NCI-H2029 (cell line): ENCODE measurements around the gene FKBP6.
"Not testable (repeated sequence)": the region's sequence is repeated elsewhere in the genome, so short reads cannot be mapped to it uniquely, and the experiment has no call there.

ENCODE experiments used
- DNase-seq: peaks from one replicate; lab custom pipeline; 2025; lab: John Stamatoyannopoulos, UW

Gene FKBP6

DNA sequence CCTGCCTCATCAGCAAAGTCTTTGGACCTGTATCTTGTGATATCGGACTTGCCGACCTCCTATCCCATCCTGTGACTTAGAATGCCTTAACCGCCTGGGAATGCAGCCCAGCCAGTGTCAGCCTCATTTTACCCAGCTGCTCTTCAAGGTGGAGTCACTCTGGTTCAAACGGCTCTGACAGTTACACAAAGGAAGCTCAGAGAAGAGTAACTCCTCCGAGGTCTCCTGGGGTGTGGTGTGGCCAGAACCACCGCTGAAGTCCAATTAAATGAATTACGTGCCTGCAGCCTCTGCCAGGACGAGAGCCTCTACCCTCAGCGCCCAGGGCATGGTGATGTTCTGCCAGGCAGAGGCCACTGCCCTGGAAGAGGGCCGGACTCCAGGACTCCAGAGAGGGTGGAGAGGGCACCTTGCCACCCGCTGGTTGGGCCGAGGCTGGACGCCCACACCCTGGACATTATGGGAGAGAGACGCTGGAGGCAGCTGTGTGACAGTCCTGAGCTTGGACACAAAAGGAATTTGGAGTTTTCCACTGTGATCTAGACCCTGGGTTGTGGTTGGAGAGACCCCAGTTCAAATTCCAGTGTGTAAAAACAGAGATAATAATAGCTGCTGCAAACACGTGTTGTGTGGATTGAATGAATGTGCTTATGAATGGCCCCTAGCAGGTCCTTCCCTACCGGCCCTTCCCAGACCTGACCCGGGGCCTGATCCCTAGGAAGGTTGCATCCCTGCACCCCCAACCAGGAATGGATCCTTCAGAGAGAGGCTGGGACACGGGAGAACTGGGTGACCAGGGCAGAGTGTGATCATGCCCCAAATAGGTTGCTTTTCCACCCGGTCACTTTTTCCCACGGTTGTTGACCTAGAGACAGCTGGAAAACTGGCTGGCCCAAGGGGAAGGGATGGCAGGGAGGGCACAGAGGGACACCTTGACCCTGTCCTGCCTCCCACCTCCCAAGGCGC is 67.9 kb downstream of the FKBP6 start:
- DNase-seq, result no peak

DNA sequence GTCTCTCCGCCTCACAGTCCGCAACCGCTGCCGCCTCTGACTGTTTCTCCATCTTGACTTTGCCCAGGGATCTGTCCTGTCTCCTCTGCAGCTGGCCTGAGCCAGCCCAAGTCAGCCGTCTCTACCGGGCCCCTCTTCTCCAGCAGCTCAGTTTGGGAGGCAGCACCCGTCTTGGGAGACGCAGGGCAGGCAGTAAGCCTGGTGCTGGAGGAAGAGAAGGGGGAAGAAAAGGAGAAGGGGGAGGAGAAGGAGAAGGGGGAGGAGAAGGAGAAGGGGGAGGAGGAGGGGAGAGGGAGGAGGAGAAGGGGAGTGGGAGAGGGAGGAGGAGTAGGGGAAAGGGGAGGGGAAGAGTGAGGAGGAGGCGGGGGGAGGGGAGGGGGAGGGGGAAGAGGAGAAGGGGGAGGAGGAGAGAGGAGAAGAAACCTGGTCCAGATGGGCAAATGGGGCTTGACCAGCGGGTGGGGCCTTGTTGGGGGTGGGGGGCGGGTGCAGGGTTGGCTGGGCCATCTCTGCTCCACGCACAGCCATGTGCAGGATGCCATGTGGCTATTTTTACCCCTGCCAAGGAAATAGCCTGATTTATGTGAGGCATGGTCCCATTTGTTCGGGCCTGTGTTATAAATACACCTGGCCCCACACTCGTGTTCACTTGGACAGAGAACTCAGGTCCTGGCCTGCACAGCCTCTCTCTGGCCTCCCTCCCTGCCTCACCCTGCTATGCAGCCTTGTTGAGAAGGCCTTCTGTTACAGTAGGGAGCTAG is 69.7 kb downstream of the FKBP6 start:
- DNase-seq, result no peak

DNA sequence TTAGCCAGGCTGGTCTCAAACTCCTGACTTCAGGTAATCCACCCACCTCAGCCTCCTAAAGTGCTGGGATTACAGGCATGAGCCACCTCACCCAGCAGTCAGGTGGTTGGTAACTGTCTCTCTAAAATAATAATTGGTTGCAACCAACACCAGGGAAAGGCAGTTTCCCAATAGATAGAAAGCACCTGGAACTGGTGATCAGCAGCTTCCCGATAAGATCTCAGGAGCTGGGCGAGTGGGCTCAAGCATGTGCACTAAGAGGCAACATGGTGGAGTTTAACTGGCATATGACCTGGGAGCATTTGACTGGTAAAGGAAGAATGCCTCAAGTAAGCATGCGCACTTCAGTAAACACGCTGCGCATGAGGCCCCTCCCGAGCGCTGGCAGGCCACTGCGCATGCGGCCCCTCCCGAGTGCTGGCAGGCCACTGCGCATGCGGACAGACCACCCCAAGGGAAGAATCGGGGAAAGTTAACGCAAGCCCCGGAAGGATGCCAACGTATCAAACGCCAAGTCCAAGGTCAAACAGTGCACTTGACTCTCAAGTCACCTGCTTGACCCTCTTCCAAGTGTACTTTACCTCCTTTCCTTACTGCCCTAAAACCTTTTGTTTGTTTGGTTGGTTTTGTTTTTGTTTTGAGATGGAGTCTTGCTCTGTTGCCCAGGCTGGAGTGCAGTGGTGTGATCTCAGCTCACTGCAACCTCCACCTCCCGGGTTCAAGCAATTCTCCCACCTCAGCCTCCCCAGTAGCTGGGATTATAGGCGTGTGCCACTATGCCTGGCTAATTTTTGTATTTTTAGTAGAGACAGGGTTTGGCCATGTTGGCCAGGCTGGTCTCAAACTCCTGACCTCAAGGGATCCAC is 71.5 kb downstream of the FKBP6 start:
- peak; percentile 31 for DNase-seq

GRCh38 chr7:73404860-73405259 is 76.9 kb downstream of the FKBP6 start:
- DNase-seq, result not testable (repeated sequence)
